Naive thymus-derived CD4-positive, alpha-beta T cell (primary cell): Measurements from ENCODE around the gene CD3D. TPM values are rescaled to one million over a fixed set of nuclear protein-coding genes. Genes with fewer than 3 reads are reported as not detected.

Source experiments
- ATAC-seq: fragments of 150-1000 bp; cut with Tn5 transposase; 2 replicates; pipeline ENCODE4 v1.10.0; 2021; ENCODE audit warnings: mild to moderate bottlenecking, moderate library complexity
- CTCF ChIA-PET: fragments of 350-600 bp; sonication (Branson Sonifier 250); formaldehyde crosslinking; loops from one replicate; lab custom pipeline; 2021; ENCODE audit warnings: antibody characterized with exemption; lab: Charles Lee
- POLR2A ChIA-PET: fragments of 350-600 bp; sonication (Branson Sonifier 250); formaldehyde crosslinking; loops from one replicate; lab custom pipeline; 2021; ENCODE audit warnings: antibody characterized with exemption, inconsistent platforms; lab: Charles Lee
- DNase-seq, 9 donors: peaks; one replicate each; pipeline versions ENCODE4 v3.0.0 to v3.0.0-alpha.2; 2020 to 2022; ENCODE audit warnings: mixed read lengths in 1 of 9
- H3K27ac ChIP-seq: one replicate; pipeline ENCODE4 v1.7.0; 2013; ENCODE audit warnings: mild to moderate bottlenecking, low read depth, low read length, moderate library complexity
- H3K27me3 ChIP-seq, 2 donors: one replicate each; pipeline ENCODE4 v1.7.0; 2013; ENCODE audit warnings: low read length in 2 of 2, mild to moderate bottlenecking in 2 of 2, moderate library complexity in 2 of 2; ENCODE audit not compliant: control insufficient read depth in 2 of 2, insufficient read depth in 2 of 2
- H3K36me3 ChIP-seq, 3 experiments: 1 replicate in 2 of 3; 2 replicates in 1 of 3; pipeline ENCODE4 v1.7.0; 2013; ENCODE audit warnings: low read length in 3 of 3, mild to moderate bottlenecking in 3 of 3, moderate library complexity in 1 of 3; ENCODE audit not compliant: insufficient read depth in 3 of 3, control insufficient read depth in 2 of 3
- H3K4me1 ChIP-seq, 2 donors: one replicate each; pipeline ENCODE4 v1.7.0; 2013; ENCODE audit warnings: low read length in 2 of 2, mild to moderate bottlenecking in 2 of 2, moderate library complexity in 1 of 2; ENCODE audit not compliant: control insufficient read depth in 2 of 2, insufficient read depth in 2 of 2
- H3K4me3 ChIP-seq: 2 replicates; pipeline ENCODE4 v1.7.0; 2013; ENCODE audit warnings: mild to moderate bottlenecking, low read length
- H3K9me3 ChIP-seq, 3 experiments: 1 replicate in 2 of 3; 2 replicates in 1 of 3; pipeline ENCODE4 v1.7.0; 2013; ENCODE audit warnings: low read length in 3 of 3; ENCODE audit not compliant: control insufficient read depth in 2 of 3
- H3K27ac Mint-ChIP-seq, 9 donors: one replicate each; pipeline ENCODE4 v1.8.0; 2020 to 2022; ENCODE audit warnings: mixed read lengths in 9 of 9, mild to moderate bottlenecking in 8 of 9, moderate library complexity in 5 of 9, inconsistent platforms in 2 of 9
- H3K27me3 Mint-ChIP-seq, 5 donors: one replicate each; pipeline ENCODE4 v1.8.0; 2021 to 2022; ENCODE audit warnings: mixed read lengths in 5 of 5, mild to moderate bottlenecking in 1 of 5
- H3K36me3 Mint-ChIP-seq, 5 donors: one replicate each; pipeline ENCODE4 v1.8.0; 2020 to 2022; ENCODE audit warnings: mixed read lengths in 5 of 5, mild to moderate bottlenecking in 3 of 5, inconsistent platforms in 1 of 5
- H3K4me1 Mint-ChIP-seq, 7 donors: one replicate each; pipeline ENCODE4 v1.8.0; 2020 to 2022; ENCODE audit warnings: mixed read lengths in 7 of 7, mild to moderate bottlenecking in 3 of 7, inconsistent platforms in 1 of 7
- H3K4me3 Mint-ChIP-seq, 10 donors: one replicate each; pipeline ENCODE4 v1.8.0; 2020 to 2022; ENCODE audit warnings: mild to moderate bottlenecking in 10 of 10, mixed read lengths in 10 of 10, moderate library complexity in 6 of 10, inconsistent platforms in 2 of 10
- H3K9me3 Mint-ChIP-seq, 11 donors: one replicate each; pipeline ENCODE4 v1.8.0; 2020 to 2022; ENCODE audit warnings: mixed read lengths in 11 of 11, mild to moderate bottlenecking in 4 of 11, inconsistent platforms in 1 of 11, moderate library complexity in 1 of 11
- intact Hi-C, 2 donors: fragments of 100-400 bp; cut with micrococcal nuclease; formaldehyde crosslinking; loops; one replicate each; pipeline ENCODE4 v1.15.1; 2023
- polyA plus RNA-seq, 2 donors: library from polyadenylated mRNA; unstranded; fragments of 300-500 nt; fragmentation: Illumina TruSeq; gene quantifications; one replicate each; pipeline ENCODE4 v1.2.3, GENCODE V29; 2021
- total RNA-seq, 6 experiments: library from RNA in 5 of 6; stranded (reverse) in 5 of 6; gene quantifications; 1 replicate in 5 of 6; 2 replicates in 1 of 6; pipeline ENCODE4 v1.2.3 and lab custom pipeline; 2021 to 2026

CD3D gene
- total and polyA plus RNA-seq, 7 experiments from 2014 or later, result 232 to 1,287 (median 394) TPM

DNA sequence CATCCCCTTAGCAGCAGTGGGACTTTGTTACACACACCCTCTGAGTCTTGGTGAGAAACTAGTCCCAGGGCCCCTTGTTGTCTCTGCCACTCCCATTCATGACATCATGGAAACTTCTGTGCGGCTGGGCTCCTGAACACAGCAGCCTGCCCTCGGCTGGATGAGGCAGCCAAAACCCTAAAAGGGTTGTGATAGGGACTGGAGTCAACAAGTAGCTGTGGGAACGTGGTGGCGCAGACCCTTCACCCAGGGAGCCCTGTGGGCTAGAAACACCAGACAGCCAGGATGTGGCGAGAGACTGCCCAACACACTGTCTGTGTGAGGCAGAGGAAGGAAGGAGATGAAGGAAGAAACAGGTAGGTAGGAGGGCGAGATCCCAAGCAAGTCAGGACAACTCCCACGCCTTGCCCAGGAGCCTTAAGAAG is 3.9 kb downstream of the CD3D start:
- H3K4me1 ChIP-seq, result peaks cover 46 to 50% of the 10 kb centered on the region in 2 donors
- H3K27ac ChIP-seq, result peak overlapping the region; percentile 96
- Mint-ChIP-seq H3K9me3 (no peaks in the 10 kb centered on the region), H3K4me3 (peak overlapping the region; percentile 89 to 98 (median 96)), H3K27me3 (no peaks in the 10 kb centered on the region), H3K4me1 (peaks cover 28 to 68% (median 55%) of the 10 kb centered on the region in 7 donors), H3K36me3 (peaks cover 7 to 51% (median 33%) of the 10 kb centered on the region in 5 donors), H3K27ac (peak overlapping the region; percentile 95 to 100 (median 99))
- ATAC-seq (peak; percentile 82), DNase-seq (peak; percentile 46 to 99 (median 92))
- peaks cover 0 to 13% (median 8%) of the 10 kb centered on the region in 3 experiments for H3K36me3 ChIP-seq
- no peaks in the 10 kb centered on the region for H3K27me3 ChIP-seq
- intact Hi-C loops, result loop anchor here (1.0 to 2.0 kb wide), 5 partner anchors 9 to 192 kb away; partner anchors contain the start of gene KMT2A (in 1 of the 2)
- no peaks in the 10 kb centered on the region for H3K9me3 ChIP-seq
- ChIA-PET POLR2A (interaction anchor here (0.6 to 3.6 kb wide), 15 partner anchors 9 to 230 kb away, joined by 3 to 16 read pairs (median 5); partner anchors contain the start of genes JAML and UBE4A), CTCF (interaction anchor here (0.9 to 7.8 kb wide), 9 partner anchors 10 to 43 kb away, joined by 3 to 74 read pairs (median 4); partner anchors contain the start of gene CD3E)
- H3K4me3 ChIP-seq, result peak overlapping the region; percentile 88

DNA sequence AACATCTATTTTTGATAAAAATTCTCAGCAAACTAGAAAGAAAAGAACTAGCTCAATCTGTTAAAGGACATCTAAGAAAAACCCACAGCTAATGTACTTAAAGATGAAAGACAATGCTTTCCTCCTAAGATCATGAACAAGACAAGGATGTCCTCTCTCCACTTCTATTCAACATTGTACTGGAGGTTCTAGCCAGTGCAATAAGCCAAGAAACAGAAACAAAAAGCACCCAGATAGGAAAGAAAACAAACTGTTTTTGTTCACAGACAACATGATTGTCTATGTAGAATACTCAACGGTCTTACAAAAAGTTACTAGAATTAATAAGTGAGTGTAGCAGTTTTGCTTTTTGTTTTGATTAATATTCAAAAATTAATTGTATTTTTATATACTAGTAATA is 7.8 kb downstream of the CD3D start:
- H3K27ac ChIP-seq, result peak overlapping the region; percentile 96
- H3K4me1 ChIP-seq, result peaks cover 38 to 52% of the 10 kb centered on the region in 2 donors
- Mint-ChIP-seq H3K27ac (peak overlapping the region; percentile 64 to 97 (median 95)), H3K4me1 (peaks cover 20 to 62% (median 48%) of the 10 kb centered on the region in 7 donors), H3K36me3 (peaks cover 2 to 32% (median 19%) of the 10 kb centered on the region in 5 donors), H3K4me3 (peak overlapping the region in 9 of 10 donors; percentile 7 to 84 (median 73)), H3K9me3 (peaks cover 0 to 1% (median 0%) of the 10 kb centered on the region in 11 donors), H3K27me3 (no peaks in the 10 kb centered on the region)
- CTCF ChIA-PET, result interaction anchor here (1.7 kb wide), 1 partner anchor 11 kb away, joined by 3 read pairs; no protein-coding TSS in a partner anchor
- no peak overlapping the region for H3K4me3 ChIP-seq
- H3K27me3 ChIP-seq, result no peaks in the 10 kb centered on the region
- no peaks in the 10 kb centered on the region for H3K9me3 ChIP-seq
- ATAC-seq (peak; percentile 39), DNase-seq (peak in 7 of 9 donors; percentile 36 to 66 (median 52))
- POLR2A ChIA-PET, result interaction anchor here (0.6 to 1.7 kb wide), 3 partner anchors 13 to 113 kb away, joined by 3 to 8 read pairs (median 6); no protein-coding TSS in a partner anchor
- intact Hi-C loops, result loop anchor here in 1 of 2 donors (1.0 kb wide), 1 partner anchor 13 kb away; no protein-coding TSS in a partner anchor
- peaks cover 0 to 8% (median 8%) of the 10 kb centered on the region in 3 experiments for H3K36me3 ChIP-seq

DNA sequence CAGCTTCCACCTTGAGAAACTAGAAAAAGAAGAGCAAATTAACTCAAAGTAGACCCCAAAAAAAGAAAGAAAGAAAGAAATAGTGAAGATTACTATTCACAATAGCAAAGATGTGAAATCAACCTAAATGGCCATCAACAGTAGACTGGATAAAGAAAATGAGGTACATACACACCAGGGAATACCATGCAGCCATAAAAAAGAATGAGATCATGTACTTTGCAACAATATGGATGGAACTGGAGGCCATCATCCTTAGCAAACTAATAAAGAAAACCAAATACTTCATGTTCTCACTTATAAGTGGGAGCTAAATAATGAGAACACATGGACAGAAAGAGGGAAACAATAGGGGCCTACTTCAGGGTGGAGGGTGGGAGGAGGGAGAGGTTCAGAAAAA is 13.8 kb downstream of the CD3D start:
- Histone ChIP-seq H3K27me3 (no peaks in the 10 kb centered on the region), H3K27ac (no peak overlapping the region), H3K36me3 (no peaks in the 10 kb centered on the region), H3K4me1 (peaks cover 1 to 10% of the 10 kb centered on the region in 2 donors), H3K9me3 (no peaks in the 10 kb centered on the region), H3K4me3 (no peak overlapping the region)
- Mint-ChIP-seq H3K36me3 (peaks cover 3 to 30% (median 29%) of the 10 kb centered on the region in 5 donors), H3K27me3 (no peaks in the 10 kb centered on the region), H3K9me3 (peaks cover 0 to 6% (median 0%) of the 10 kb centered on the region in 11 donors), H3K4me1 (peaks cover 0 to 49% (median 42%) of the 10 kb centered on the region in 7 donors), H3K4me3 (no peak overlapping the region), H3K27ac (peak overlapping the region in 8 of 9 donors; percentile 41 to 87 (median 68))
- ChIA-PET CTCF (no interaction called here), POLR2A (interaction anchor here (0.9 to 1.7 kb wide), 6 partner anchors 9 to 23 kb away, joined by 3 to 11 read pairs (median 4); partner anchors contain the start of gene CD3D)
- ATAC-seq, result no peak
- DNase-seq, result no peak
- intact Hi-C loops, result loop anchor here in 1 of 2 donors (1.0 kb wide), 2 partner anchors 7 to 10 kb away; no protein-coding TSS in a partner anchor

DNA sequence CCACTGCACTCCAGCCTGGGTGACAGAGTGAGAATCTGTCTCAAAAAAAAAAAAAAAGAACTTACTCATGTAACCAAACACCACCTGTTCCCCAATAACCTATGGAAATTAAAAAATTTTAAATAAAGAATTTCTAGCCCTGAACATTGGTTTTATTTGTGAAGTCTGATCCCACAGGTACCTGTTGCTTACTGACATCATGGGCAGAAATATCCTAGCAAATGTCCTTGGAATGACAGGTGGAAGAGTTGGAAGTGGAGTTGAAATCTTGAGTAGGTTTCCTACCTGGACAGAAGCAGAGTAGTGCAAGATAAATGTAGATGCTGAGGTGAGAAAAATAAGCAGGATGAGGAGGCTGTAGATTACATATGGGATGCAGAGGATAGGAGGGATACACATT is 17.2 kb downstream of the CD3D start:
- Mint-ChIP-seq H3K4me1 (peaks cover 11 to 73% (median 63%) of the 10 kb centered on the region in 7 donors), H3K4me3 (peak overlapping the region in 1 of 10 donors; percentile 3), H3K36me3 (peaks cover 3 to 49% (median 46%) of the 10 kb centered on the region in 5 donors), H3K27ac (peak overlapping the region in 6 of 9 donors; percentile 2 to 87 (median 14)), H3K9me3 (peaks cover 0 to 6% (median 0%) of the 10 kb centered on the region in 11 donors), H3K27me3 (no peaks in the 10 kb centered on the region)
- CTCF ChIA-PET, result interaction anchor here (0.6 kb wide), 1 partner anchor 13 kb away, joined by 5 read pairs; no protein-coding TSS in a partner anchor
- H3K4me1 ChIP-seq, result peaks cover 0 to 27% of the 10 kb centered on the region in 2 donors
- no peaks in the 10 kb centered on the region for H3K27me3 ChIP-seq
- H3K36me3 ChIP-seq, result no peaks in the 10 kb centered on the region
- intact Hi-C loops, result no loop called here
- ATAC-seq (no peak), DNase-seq (no peak)
- no peaks in the 10 kb centered on the region for H3K9me3 ChIP-seq
- no peak overlapping the region for H3K27ac ChIP-seq
- POLR2A ChIA-PET, result no interaction called here
- no peak overlapping the region for H3K4me3 ChIP-seq

DNA sequence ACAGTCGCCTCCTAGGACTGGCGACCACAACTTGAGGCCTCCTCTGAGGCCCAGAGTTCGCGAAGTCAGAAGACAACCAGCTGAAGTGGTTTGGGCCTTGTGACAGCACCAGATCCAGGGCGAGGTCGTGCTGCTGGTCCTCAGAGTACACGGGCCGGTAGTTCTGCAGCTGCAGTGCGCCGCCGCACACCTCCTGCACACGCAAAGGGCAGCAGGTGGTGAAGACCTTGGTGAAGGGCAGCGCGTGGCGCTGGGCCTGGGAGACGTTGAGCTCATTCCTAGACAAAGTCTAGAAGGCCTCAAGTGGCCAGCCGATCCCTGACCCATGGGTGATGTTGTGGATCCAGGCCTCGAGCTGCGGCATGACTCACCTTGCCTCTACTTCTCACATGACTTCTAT is 19.8 kb downstream of the CD3D start:
- no peaks in the 10 kb centered on the region for H3K9me3 ChIP-seq
- H3K36me3 Mint-ChIP-seq, result peaks cover 3 to 47% (median 38%) of the 10 kb centered on the region in 5 donors
- H3K36me3 ChIP-seq, result no peaks in the 10 kb centered on the region
- peaks cover 0 to 8% (median 0%) of the 10 kb centered on the region in 11 donors for H3K9me3 Mint-ChIP-seq
- POLR2A ChIA-PET, result interaction anchor here (1.0 to 1.1 kb wide), 2 partner anchors 27 to 76 kb away, joined by 3 to 5 read pairs; no protein-coding TSS in a partner anchor
- H3K4me3 ChIP-seq, result no peak overlapping the region
- H3K4me1 Mint-ChIP-seq, result peaks cover 35 to 83% (median 72%) of the 10 kb centered on the region in 7 donors
- H3K27me3 ChIP-seq, result no peaks in the 10 kb centered on the region
- intact Hi-C loops, result no loop called here
- H3K4me3 Mint-ChIP-seq, result peak overlapping the region in 2 of 10 donors; percentile 42 to 43
- H3K27me3 Mint-ChIP-seq, result no peaks in the 10 kb centered on the region
- DNase-seq (no peak), ATAC-seq (no peak)
- no peak overlapping the region for H3K27ac ChIP-seq
- peaks cover 24 to 52% of the 10 kb centered on the region in 2 donors for H3K4me1 ChIP-seq
- CTCF ChIA-PET, result interaction anchor here (1.1 kb wide), 1 partner anchor 16 kb away, joined by 3 read pairs; no protein-coding TSS in a partner anchor
- H3K27ac Mint-ChIP-seq, result peak overlapping the region in 2 of 9 donors; percentile 80 to 100

DNA sequence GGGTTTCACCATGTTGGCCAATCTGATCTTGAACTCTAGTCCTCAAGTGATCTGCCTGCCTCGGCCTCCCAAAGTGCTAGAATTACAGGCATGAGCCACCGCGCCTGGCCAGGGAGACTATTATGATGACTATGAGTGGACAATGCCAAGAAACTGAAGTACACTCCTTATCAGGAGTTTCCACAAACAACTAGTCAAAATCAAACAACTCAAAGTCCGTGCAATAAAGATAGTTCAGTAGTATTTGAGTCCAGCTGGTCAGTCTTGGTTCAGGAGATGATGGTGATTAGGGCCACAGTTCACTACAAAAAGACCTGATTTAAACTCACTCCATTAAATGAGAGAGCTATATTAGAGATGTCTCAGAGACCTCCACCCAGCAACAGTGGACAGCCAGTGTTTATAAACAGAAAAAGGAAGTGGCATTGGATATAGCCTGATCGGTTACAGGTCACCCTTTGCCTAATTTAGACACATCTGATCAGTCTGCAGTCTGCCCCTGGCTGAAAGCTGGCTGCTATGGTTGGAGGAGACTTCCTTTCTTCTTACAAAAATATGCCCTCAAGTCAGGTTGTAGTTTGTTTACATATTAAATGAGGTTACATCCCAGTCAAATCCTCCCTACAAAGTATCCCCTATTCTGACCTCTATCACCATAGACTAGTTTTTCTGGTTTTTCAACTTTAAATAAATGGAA is 21.0 kb downstream of the CD3D start:
- ChIA-PET POLR2A (interaction anchor here (0.5 to 0.7 kb wide), 2 partner anchors 26 to 144 kb away, joined by 3 to 4 read pairs; no protein-coding TSS in a partner anchor), CTCF (interaction anchor here (1.1 to 1.2 kb wide), 3 partner anchors 9 to 26 kb away, joined by 3 to 4 read pairs (median 3); no protein-coding TSS in a partner anchor)
- H3K9me3 ChIP-seq, result no peaks in the 10 kb centered on the region
- Mint-ChIP-seq H3K9me3 (peaks cover 0 to 8% (median 1%) of the 10 kb centered on the region in 11 donors), H3K4me1 (peaks cover 43 to 90% (median 78%) of the 10 kb centered on the region in 7 donors), H3K36me3 (peaks cover 3 to 51% (median 42%) of the 10 kb centered on the region in 5 donors), H3K27ac (peak overlapping the region; percentile 60 to 100 (median 80)), H3K4me3 (peak overlapping the region in 8 of 10 donors; percentile 13 to 87 (median 53)), H3K27me3 (no peaks in the 10 kb centered on the region)
- H3K4me1 ChIP-seq, result peaks cover 34 to 63% of the 10 kb centered on the region in 2 donors
- intact Hi-C loops, result loop anchor here in 1 of 2 donors (1.0 kb wide), 2 partner anchors 8 to 13 kb away; no protein-coding TSS in a partner anchor
- ATAC-seq (no peak), DNase-seq (no peak)
- no peak overlapping the region for H3K27ac ChIP-seq
- H3K36me3 ChIP-seq, result no peaks in the 10 kb centered on the region
- no peak overlapping the region for H3K4me3 ChIP-seq
- no peaks in the 10 kb centered on the region for H3K27me3 ChIP-seq
